OCI-LY3 (cell line): ENCODE measurements around the gene PM20D1.

ENCODE experiments used
- CTCF ChIP-seq: fragments of 200-600, 300-600 bp; sonication (generic); IDR thresholded peaks from 2 replicates; pipeline ENCODE4 v1.5.1; 2014; ENCODE audit warnings: antibody characterized with exemption, low read length, low read depth
- EZH2phosphoT487 ChIP-seq: fragments of 200-600 bp; shearing (Covaris generic); IDR thresholded peaks from 2 replicates; pipeline ENCODE4 v1.6.1; 2018; ENCODE audit warnings: antibody characterized with exemption, mixed run types, low read depth

- TF ChIP-seq CTCF (no peak), EZH2phosphoT487 (no peak)
Observed at GRCh38 chr1:205837382-205837970, 12.5 kb downstream of the PM20D1 start.
